Measurements from ENCODE around the gene OLA1.

The OLA1 gene

DNA sequence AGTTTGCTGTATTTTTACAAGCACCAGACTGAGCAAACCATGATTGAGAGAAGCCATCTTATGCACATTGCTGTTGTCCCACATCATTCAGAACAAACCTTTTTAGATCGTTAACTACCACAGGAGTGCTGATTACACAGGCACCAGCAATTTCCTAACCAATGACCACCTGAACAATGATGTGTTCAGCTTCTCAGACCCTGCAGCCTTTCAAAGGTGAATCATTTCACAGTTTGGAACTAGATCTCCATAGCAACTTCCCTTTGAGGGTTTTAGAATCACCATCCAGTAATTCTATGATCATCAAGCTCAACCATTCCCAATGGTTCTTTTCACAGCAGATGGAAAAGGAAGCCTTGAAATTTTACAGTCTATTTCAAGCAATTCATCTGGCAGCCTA is 71.4 kb downstream of the OLA1 start:
- DNase-seq = no peak

DNA sequence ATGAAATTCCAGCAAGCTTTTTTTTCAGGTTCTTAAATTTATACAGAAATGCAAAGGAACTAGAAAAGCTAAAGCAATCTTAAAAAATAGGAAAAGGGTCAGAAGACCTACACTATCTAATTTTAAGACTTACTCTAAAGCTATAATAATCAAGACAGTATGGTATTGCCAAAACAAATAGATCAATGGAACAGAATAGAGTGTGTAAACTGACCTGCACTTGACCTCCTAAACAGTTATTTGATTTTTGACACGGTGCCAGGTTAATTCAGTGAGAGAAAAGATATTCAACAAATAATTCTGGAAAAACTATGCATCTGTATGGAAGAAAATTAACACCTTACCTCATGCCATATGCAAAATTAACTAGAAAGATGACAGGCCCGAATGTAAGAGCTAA is 73.6 kb downstream of the OLA1 start:
- no peak for DNase-seq

DNA sequence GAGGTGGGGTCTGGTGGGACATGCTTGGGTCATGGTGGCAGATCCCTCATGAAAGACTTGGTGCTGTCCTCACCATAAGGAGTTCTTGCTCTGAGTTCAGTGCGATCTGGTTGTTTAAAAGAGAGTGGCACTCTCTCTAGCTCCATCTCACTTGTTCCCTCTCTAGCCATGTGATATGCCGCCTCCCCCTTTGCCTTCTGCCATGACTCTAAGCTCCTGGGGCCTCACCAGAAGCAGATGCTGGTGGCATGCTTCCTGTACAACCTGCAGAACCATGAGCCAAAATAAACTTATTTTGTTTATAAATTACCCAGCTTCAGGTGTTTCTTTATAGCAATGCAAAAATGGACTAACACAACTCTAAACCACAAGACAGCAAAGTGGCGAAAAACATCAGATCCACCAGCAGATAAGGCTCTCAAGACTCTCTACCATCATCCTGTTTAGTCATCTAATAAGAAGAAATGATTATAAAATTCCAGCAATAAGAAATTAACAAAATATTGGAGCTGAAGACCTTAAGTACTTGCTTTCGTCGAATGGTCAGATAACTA is 75.5 kb downstream of the OLA1 start:
- no peak for DNase-seq

DNA sequence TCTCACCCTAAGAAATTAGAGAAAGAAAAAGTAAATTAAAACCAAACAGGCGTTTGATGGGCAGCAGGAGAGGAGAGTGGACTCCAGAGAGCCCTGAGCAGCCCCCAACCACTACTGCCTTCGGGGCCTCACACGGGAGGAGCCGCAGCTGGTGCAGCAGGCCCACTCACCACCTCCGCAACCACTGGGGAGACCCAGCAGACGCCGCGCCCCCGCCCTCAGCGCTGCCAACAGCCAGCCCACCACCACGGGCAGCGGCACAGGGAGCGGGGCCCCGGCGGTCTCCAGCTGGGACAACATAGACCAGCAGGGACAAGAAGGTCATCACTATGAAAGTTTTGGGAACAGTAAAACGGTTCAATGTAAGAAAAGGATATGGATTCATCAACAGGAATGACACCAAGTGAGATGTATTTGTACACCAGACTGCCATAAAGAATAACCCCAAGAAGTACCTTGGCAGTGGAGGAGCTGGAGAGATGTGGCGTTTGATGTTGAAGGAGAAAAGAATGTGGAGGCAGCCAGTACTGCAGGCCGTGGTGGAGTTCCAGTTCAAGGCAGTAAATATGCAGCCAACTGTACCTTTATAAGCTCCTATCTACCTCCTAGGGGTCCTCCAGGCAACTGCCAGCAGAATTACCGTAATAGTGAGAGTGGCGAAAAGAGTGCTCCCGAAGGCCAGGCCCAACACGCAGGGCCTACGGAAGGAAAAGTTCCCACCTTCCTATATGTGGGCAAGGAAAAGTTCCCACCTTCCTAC is 76.5 kb downstream of the OLA1 start:
- peak; percentile 6 for DNase-seq

DNA sequence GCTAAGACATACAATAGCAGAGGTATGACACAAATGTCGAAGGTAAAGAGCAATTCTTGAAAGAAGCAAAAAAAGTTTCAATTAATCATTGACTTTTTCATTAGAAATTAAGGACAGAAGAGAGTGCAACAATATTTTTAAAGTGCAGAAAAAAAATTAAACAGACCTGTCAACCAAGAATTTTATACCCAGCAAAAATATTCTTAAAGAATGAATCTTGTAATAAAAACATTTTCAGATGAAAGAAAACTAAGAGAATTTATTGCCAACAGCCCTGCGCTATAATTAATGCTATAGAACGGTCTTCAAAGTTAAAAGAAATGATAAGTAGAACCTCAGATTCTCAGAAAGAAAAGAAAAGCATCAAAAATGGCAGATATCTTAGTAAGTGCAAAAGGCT is 79.0 kb downstream of the OLA1 start:
- DNase-seq = no peak

DNA sequence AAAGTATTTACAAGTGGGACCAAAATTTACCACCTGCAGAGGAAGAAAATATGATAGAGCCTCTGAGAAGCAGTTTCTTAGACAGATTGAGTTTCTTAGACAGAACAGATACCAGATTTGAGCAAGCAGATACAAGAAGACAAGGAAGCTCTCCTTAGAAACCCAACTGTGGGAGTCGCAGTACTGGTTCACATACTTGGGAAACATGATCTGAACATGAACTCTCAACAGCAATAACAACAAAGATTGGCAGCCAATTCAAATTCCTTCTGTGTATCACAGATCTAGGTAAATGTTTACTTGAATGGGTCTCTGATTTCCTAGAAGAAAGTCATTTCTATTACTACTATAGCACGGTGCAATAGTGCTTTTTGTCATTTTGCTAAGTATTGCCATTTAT is 82.1 kb downstream of the OLA1 start:
- no peak for DNase-seq

DNA sequence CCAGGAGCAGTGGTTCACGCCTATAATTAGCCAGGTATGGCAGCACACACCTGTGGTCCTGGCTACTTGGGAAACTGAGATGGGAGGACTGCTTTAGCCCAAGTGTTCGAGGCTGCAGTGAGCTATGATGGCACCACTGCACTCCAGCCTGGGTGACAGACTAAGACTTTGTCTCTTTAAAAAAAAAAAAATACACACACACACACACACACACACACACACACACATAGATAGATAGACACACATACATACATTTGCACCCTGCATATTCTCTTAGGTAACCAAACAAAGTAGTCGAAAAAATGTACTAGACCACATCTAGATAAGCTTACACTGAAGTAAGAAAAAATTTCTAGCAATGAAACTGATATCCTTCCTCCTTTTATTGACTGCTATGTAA is 86.8 kb downstream of the OLA1 start:
- no peak for DNase-seq

DNA sequence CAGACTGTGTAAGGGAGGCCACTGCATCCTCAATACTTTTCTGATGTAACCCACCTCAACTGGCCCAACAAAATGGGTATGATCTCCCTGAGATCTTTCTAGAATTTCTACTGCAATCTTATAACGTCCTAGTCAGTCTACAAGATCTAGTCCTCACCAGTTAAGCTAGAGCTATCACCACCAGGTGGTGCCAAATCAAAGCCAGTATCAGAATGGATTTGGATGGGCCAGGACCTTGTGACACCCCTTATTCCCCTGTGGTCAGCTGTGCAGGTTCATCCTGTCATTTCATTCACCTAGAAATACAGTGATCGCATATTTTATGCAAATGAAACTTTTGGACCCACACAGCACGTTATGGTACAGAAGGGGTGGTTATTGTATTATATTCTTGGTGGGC is 90.3 kb downstream of the OLA1 start:
- DNase-seq = no peak

DNA sequence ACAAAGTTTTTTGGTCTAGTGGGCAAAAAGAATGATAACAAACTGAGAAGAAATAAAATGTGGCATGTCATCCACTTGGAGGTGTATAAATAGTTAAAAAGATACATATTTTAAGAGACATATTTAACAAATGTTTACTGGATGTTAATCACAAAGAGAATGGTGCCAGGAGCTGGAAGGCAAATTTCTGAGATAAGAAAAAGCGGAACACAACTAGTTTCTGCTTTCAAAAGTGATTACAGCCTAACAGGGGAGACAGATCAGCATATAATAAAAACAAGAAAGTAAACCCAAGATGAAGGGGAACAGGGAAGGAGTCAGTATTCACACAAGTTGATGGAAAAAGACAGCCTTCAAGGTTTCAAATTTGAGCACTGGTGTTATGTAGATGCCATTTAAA is 91.3 kb downstream of the OLA1 start:
- DNase-seq = no peak

DNA sequence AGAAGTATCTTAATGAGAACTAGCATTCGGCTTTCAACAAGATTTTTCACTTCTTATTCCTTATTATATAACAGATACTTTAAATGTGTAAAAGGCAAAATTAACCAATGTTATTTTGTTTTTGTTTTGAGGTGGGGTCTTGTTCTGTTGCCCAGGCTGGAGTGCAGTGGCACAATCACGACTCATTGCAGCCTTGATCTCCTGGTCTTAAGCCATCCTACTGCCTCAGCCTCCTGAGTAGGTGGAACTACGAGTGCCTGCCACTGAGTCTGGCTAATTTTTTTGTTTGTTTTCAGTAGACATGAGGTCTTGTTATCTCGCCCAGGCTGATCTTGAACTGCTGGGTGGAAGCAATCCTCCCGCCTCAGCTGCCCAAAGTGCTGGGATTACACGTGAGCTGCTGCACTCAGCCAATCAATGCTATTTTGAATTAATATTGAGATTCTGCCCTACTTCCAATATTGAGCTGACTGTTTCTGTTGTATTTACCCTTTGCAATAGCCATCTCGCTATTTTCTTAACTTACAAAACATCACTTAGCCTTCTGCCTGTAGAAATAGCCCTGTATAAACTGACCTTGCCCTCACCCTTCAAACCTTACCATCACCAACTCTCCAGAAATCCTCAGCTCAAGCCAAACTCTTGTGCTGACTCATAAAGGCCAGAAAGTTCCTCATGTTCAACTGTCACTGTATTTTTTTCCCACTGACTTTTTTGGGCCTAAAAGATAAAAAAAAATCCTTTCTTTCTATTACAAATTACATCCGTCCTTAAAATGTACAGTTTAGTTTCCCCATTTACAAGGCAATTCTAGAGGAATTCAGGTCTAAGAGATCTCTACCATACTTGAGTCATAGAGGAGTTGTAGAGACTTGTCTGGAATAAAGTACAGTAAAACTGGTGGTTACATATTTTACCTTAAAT is 94.3 kb downstream of the OLA1 start:
- DNase-seq = no peak

DNA sequence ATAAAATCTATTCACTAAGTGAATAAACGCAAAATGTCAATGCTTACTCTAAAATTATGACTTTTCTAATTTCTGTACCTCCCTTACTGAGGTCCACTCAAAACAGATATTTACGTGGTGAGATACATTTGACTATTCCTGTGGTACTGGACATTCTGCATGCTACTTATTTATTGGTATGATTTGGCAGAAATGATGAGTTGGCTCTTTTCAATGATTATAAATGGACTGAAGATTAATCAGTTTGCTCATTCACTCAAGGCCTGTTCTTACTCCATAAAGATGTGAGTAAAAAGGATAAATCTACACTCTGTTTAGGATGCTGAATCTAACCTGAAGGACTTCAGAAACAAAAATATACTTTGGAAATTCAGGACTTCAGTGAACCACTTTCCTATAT is 98.8 kb downstream of the OLA1 start:
- no peak for DNase-seq

DNA sequence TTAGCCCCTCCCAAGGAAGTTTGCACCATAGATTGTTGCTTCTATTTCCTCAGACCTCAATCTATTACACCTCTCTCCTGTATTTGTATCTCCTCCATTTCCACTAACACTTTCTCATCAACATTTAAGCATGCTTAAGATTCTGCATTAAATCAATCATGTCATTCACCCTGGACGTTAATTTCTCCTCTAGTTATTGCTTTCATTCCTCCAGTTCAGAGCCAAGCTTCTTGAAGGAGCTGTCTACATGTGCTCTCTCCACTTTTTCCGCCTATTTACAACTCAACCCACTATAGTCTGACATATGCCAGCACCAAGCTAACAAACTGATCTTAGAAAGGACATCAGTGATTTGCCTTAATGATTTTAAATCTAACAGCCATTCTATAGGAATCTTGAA is 99.5 kb downstream of the OLA1 start:
- DNase-seq = no peak

DNA sequence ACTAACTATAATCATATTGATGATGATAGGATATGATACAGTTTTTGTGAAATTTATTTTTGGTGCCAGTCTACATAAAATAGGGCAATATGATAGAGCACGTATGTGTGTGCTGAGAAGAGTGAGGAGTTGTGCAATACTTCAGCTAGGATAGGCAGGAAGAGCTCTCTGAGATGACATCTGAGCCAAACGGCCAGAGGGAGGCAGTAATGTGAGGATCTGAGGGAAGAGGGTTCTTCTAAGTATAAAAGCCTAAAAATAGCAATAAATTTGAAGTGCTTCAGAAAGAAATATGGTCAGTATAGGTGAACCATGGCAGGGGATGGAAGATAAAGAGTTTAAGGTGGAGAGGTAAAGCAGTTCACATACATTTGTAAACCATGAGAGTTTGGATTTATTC is 102.5 kb downstream of the OLA1 start:
- no peak for DNase-seq

DNA sequence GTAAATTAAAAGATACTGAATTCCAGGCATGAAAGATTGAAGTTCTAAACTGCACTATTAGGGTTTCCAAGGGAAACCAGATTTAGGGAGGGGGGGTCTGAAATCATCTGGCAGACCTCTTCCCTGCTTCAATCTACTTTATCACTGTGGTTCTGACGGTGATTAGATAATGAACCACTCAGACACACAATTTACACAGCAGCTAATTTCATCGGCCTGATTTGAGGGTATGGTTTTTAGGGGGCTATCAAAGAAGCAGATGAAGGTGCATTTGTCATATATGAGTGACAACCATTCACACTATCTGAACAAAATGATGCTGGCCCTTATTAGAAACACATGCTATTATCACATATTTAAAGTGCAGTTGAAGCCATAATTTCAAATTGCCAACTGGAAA is 106.0 kb downstream of the OLA1 start:
- DNase-seq = no peak

DNA sequence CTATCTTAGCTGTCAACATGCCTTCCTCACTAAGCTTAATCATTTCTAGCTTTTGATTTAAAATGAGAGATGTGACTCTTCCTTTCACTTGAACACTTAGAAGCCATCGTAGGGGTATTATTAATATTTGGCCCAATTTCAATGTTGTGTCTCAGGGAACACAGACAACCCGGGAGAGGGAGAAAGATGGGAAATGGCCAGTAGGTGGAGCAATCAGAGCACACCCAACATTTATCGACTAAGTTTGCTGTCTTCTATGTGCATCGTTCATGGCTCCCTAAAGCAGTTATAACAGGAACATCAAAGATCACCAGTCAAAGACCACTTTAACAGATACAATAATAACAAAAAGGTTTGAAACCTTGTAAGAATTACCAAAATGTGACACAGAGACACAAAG is 110.2 kb downstream of the OLA1 start:
- DNase-seq = no peak

DNA sequence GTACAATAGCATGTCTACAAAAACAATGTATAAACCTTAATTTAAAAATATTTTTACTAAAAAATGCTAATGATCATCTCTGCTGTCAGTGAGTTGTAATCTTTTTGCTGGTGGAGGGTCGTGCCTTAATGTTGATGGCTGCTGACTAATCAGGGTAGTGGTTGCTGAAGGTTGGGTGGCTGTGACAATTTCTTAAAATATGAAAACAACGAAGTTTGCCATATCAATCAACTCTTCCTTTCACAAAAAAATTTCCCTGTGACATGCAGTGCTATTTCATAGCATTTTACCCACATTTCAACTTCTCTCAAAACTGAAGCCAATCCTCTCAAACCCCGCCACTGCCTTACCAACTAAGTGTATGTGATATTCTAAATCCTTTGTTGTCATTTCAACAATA is 112.4 kb downstream of the OLA1 start:
- DNase-seq = no peak

DNA sequence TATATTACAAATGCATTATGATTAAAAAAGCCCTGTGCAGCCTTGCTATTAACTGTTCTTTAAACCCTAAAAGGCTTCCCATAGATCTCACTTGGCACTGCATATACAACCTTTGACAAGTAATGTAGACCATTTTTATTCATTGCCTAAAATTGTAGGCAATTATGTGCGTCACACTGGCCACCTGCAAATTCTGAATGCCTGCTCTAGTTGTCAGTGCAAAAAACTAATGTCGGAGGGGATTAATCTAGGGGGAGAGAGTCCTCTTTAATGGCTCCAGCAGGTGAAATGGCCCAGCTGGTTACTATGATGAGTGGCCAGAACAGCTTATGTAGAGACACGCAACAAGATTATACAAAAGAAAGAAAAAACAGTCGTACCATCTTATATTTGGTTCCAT is 123.2 kb downstream of the OLA1 start:
- DNase-seq = no peak

DNA sequence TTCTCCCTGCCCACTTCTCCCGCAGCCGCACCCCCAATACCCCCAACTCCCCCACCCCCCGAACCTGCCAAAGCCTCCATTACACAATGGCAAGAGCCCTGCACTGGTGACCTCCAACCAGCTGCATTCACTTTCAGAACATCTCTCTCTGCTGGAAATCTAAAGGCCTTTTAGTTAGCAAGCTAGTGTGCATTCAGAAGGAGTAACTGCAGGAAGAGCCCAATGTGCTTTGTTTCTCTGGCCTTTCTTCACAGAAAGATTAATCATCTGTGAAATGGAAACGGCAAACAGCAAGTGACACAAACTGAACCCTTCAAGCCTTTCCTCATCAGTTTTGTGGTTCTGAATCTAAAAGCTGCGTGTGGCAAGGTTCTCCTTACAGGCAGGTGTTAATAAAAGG is 124.2 kb downstream of the OLA1 start:
- DNase-seq = no peak

DNA sequence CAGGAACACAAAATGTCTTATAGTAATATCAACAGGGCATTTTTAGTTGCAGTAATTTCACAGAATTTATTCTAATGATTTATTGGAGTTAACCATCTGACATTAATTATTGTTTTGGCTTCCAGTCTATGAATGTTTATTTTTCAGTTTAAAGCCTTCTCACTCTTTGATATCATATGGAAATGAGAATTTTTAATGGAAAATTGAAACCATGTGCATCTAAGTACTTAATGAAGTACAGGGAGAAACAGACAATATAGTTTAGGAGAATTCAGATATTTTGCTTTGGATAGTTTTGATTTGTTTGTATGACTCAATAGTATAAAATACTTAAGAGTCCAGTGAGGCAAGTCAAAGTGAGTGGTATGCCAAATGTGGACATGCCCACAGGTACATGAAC is 126.1 kb downstream of the OLA1 start:
- no peak for DNase-seq

DNA sequence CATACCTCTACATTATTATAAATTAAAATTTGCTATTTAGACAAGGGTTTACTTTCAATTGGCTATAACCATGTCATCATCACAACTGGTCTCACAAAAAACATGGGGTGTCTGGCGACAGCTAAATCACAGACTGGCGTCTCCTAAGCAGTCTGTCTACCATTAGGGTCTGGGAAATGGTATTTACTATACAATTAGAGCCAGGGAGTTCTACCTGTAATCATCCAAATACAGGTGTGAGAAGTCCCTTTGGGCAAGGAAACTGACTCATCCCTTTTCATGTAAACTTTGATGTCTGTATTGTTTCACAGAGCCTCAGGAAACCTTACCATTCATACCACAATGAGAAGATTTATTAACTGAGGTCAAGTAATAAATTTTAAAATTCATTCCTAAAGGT is 126.7 kb downstream of the OLA1 start:
- DNase-seq = no peak

DNA sequence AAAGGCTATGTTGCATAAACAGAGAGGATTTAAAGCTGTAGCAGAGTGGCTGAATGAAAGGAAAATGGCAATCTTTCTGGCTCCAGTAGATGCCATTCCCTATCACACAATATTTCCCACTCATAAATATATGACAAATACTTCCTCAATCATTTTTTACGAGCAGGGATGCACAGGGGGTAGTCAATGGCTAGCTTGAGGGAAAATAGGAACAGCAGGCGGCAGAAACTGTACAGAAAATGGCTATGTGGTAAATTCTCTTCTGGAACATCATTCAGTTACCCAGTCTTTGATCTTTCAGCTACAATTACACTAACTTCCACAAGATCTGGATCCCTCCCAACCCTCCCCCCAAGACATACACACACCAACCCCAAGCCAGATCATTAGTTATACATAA is 127.2 kb downstream of the OLA1 start:
- no peak for DNase-seq

DNA sequence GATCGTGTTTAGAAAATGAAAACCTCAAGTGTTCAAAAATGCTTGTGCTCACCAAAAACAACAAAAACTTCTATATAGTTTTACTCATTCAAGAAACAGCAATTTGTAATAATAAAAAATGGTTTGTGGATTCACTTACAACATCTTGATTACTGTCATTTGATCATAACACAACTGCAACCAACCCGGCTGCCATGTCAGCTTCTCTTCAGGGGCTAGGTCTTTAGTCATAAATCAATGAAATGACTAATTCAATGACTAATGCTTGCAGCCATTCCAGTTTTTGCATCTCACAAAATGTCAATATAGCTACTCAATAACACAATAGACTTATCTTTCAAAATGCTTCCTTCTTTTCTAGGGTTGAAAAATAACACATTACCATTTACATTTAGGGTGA is 128.0 kb downstream of the OLA1 start:
- DNase-seq = no peak

DNA sequence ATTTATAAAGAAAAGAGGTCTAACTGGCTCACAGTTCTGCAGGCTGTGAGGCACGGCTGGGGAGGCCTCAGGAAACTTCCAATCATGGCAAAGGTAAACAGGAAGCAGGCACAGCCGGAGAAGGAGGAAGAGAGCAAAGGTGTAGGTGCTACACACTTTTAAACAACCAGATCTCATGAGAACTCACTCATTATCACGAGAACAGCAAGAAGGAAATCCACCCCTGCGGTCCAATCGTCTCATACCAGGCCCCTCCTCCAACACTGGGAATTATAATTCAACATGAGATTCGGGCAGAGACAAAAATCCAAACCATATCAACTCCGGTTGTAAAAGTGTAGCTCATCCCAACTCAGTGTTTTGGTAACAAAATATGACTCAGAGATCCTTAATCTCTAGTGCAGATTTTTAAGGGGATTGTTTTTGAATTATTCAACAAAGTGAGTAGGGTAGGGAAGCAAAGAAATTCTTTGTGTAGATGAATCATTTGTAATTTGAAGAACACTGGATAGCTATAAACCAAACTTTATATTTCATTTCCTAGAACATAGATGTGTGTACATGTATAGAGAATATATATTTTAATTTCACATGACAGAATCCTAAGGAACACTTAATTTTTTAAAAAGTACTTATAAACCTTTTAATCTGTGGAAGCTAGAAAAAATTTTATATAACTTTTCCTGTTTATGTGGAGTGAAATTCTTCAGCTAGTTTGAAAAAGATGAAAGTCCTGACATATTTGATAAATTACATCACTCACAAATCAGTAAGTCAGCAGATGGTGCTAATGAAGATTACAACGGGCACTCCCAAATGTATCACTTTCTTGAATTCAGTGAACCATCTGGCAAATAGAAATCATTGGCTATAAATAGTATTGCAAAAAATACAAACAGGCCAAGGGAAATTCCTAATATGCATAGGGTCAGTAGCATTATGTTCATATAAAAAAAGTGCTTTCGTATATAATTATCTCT is 130.1 kb downstream of the OLA1 start:
- DNase-seq = no peak

Data from activated gamma-delta T cell (primary cell).